Measurements from ENCODE around the gene OSTF1.

The OSTF1 gene

DNA sequence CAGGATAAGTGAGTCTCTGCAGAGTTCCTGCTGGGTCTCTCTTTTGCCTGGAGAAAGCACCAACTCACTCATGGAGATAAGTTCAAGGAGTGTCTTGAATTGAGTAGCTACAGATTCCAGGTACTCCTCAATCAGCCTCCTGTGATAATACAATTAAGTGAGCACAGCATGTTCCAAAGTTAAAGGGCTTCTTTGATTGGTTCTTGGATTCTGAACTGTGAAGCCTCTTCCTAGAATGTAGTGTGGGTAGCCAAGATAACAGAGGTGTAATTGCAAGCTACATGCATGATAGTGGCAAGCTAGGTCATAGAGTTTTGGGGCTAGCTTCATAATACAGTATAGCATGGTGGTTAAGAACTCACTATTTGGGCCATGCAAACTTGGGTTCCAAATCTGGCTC is 37.0 kb upstream of the OSTF1 start:
- DNase-seq (ENCODE audit: extremely low read depth, low read depth): no peak
- TF ChIP-seq, protein P1, sequence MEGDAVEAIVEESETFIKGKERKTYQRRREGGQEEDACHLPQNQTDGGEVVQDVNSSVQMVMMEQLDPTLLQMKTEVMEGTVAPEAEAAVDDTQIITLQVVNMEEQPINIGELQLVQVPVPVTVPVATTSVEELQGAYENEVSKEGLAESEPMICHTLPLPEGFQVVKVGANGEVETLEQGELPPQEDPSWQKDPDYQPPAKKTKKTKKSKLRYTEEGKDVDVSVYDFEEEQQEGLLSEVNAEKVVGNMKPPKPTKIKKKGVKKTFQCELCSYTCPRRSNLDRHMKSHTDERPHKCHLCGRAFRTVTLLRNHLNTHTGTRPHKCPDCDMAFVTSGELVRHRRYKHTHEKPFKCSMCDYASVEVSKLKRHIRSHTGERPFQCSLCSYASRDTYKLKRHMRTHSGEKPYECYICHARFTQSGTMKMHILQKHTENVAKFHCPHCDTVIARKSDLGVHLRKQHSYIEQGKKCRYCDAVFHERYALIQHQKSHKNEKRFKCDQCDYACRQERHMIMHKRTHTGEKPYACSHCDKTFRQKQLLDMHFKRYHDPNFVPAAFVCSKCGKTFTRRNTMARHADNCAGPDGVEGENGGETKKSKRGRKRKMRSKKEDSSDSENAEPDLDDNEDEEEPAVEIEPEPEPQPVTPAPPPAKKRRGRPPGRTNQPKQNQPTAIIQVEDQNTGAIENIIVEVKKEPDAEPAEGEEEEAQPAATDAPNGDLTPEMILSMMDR (IDR thresholded peaks at IDR 0.05; ENCODE audit: low read depth, low read length, missing control alignments): no peak
- no peak overlapping the region for H3K4me3 ChIP-seq (replicated peaks; ENCODE audit: low read depth, low read length)

DNA sequence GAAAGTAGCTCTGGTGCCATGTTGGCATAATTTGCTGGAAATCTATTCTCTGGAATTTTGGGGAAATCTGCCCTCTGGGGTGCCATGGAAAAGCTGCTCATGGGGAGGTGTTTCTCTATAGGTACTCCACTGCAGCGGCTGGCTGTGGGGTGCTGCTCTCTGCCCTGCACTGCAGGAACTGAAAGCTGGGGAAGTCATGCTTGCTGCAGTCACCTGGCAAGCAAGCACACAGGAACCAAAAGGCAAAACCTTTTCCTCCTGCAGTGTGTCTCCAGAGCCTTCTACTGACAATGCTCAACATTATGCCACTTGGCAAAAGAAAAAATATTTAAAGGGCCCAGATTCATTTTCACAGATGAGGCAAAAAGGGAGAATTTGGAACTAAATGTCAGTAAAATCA is 34.4 kb upstream of the OSTF1 start:
- TF ChIP-seq, protein P1 (IDR thresholded peaks at IDR 0.05; ENCODE audit: low read depth, low read length, missing control alignments): no peak
- DNase-seq (ENCODE audit: extremely low read depth, low read depth): no peak
- no peak overlapping the region for H3K4me3 ChIP-seq (replicated peaks; ENCODE audit: low read depth, low read length)

DNA sequence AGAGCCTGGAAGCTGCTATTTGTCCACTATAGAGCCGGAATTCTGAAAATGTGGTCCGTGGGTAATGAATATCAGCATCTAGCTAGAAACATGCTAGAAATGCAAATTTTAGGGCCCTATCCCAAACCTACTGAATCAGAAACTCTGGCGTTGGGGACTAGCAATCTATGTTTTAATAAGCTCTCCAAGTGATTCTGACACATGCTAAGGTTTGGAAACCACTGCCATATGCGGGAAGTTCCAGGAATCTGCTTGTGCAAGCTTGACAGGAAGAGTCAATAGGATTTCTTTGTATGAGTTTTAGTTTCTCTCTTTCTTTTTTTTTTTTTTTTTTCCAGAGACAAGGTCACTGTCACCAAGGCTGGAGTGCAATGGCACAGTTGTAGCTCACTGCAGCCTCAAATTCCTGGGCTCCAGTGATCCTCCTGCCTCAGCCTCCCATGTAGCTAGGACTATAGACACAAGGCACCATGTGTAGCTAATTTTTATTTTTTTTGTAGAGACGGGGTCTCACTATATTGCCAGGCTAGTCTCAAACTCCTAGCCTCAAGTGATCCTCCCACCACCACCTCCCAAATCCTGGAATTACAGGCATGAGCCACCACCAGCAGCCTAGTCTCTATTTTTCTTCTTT is 33.8 kb upstream of the OSTF1 start:
- H3K4me3 ChIP-seq (replicated peaks; ENCODE audit: low read depth, low read length): no peak overlapping the region
- TF ChIP-seq, protein P1 (IDR thresholded peaks at IDR 0.05; ENCODE audit: low read depth, low read length, missing control alignments): no peak
- DNase-seq (ENCODE audit: extremely low read depth, low read depth): no peak

DNA sequence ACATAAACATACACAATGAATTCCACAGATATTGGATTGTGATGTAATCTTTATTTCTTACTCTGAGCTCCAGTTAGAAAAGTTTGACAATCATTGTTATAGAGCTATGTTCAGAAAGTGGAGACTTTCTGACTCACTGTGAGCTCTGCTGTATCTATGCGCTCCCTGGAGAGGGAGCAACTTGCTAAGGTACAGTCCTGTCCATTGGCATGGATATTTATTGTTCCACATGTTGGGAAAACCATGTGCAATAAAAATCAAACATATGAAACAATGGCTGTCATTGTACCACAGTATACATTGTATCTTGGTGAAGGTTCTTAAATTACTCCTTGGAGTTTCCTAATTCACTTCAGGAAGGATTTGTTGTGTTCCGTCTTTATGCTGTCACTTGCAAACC is 27.1 kb upstream of the OSTF1 start:
- no peak for DNase-seq (ENCODE audit: extremely low read depth, low read depth)
- H3K4me3 ChIP-seq (replicated peaks; ENCODE audit: low read depth, low read length): no peak overlapping the region
- TF ChIP-seq, protein P1 (IDR thresholded peaks at IDR 0.05; ENCODE audit: low read depth, low read length, missing control alignments): no peak

DNA sequence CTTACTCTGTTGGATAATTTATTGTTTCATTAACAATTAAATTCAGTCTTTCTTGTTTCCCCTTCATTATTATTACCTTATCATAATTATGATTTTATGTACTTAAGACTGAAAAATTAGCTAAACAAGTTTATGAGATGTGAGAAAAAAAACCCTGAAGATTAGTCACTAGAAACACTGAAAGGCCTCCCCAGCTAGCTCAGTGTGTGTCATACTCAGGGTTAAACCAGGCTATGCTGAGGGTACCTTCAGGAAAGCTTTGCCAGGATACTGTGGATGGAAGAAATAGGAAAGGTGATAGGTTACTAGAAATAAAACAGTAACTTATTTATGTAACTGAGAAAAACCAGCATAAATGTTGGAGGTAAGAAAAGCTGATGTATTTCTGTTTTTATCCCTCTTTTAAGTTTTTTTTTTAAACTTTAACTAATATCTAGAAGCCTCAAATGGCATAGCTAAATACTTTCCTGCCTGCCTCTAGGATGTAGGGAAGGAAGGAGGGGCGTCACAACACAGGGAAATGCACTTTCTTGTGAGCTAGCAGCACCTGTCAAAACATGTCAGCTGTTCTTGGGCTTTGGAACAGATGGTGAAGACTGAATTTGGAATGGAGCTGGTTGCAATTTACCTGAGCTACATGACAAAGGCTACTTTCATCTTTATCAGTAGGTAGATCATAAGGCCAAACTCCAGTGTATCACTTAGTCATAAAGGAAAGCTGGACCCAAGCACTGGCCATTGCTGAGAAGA is 24.6 kb upstream of the OSTF1 start:
- TF ChIP-seq, protein P1 (IDR thresholded peaks at IDR 0.05; ENCODE audit: low read depth, low read length, missing control alignments): no peak
- no peak overlapping the region for H3K4me3 ChIP-seq (replicated peaks; ENCODE audit: low read depth, low read length)
- no peak for DNase-seq (ENCODE audit: extremely low read depth, low read depth)

DNA sequence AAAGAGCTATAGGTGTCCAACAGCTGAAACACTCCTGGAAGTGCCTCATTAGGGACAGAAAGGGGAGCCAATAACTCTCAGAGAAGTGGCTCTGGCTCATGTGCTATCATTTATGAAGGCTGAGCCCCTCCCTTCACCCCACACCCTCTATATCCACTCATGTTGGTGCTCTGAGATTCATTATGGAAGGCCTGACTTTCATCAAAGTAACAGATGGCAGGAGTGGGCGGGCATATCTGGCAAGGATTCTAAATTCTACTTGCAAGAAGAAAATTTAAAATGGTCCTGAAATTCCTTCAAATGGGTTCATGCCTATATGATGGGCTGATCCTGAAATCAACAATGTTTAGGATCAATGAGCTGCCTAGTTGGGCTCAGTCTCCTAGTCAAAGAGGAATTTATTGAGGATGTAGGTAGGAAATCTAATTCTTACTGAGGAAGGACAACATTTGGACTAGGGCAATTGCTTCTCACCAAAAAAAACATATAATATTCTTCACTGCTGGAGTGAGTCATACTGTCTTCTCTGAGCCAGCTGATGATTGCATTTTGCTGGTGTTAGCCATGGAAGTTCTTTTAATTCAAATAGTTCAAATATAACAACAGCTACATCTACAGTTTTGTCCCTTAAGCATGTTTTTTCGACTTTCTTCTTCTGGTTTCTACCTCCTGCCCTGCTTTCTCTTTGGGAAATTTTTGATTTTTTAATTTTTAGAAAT is 23.8 kb upstream of the OSTF1 start:
- no peak overlapping the region for H3K4me3 ChIP-seq (replicated peaks; ENCODE audit: low read depth, low read length)
- TF ChIP-seq, protein P1 (IDR thresholded peaks at IDR 0.05; ENCODE audit: low read depth, low read length, missing control alignments): no peak
- DNase-seq (ENCODE audit: extremely low read depth, low read depth): no peak

All from HFF-Myc (cell line).